ENCODE data around the gene LSMEM2. TPM values are rescaled to one million over a fixed set of nuclear protein-coding genes. Genes with fewer than 3 reads are reported as not detected.

The LSMEM2 gene
- total RNA-seq, 2 experiments from 2014 or later, result 0.22 TPM; not detected in 1

GRCh38 chr3:50245251-50245745, 33.6 kb upstream of the LSMEM2 start:
- Mint-ChIP-seq H3K9me3 (no peaks in the 10 kb centered on the region), H3K27ac (peak overlapping the region; percentile 92), H3K27me3 (no peaks in the 10 kb centered on the region), H3K4me1 (ENCODE audit: low read depth) (peaks cover 77% of the 10 kb centered on the region), H3K4me3 (peak overlapping the region; percentile 83), H3K36me3 (ENCODE audit: low read depth) (peaks cover 40% of the 10 kb centered on the region)
- H3K27ac ChIP-seq (ENCODE audit: low read depth in 1 of 2, low read length in 2 of 2), result peak overlapping the region; percentile 89 to 90
- no peak for ATAC-seq (ENCODE audit: poor library complexity)
- no peak for DNase-seq
- TF ChIP-seq CTCF (IDR thresholded peaks at IDR 0.05), result no peak
- CTCF ChIA-PET, result interaction anchor here (2.2 to 5.9 kb wide), 2 partner anchors 17 to 50 kb away, joined by 53 to 71 read pairs; no protein-coding TSS in a partner anchor
- POLR2A ChIA-PET, result interaction anchor here (2.4 to 7.4 kb wide), 2 partner anchors 18 to 47 kb away, joined by 7 to 55 read pairs; partner anchors contain the start of gene IFRD2
- intact Hi-C loops (cut with DNase I, micrococcal nuclease), result no loop called here
- no peaks in the 10 kb centered on the region for H3K27me3 ChIP-seq (ENCODE audit: control insufficient read depth in 1 of 2, insufficient read depth in 2 of 2, low read length in 2 of 2)
- H3K4me3 ChIP-seq (ENCODE audit: low read length), result peak overlapping the region; percentile 47
- peaks cover 100% of the 10 kb centered on the region for H3K4me1 ChIP-seq (ENCODE audit: insufficient read depth, low read length)
- H3K9me3 ChIP-seq (ENCODE audit: control insufficient read depth in 1 of 2, insufficient read depth in 1 of 2, low read length in 2 of 2), result no peaks in the 10 kb centered on the region
- H3K36me3 ChIP-seq (ENCODE audit: insufficient read depth, low read length), result peaks cover 56% of the 10 kb centered on the region

GRCh38 chr3:50245831-50246516, 32.9 kb upstream of the LSMEM2 start:
- CTCF ChIA-PET, result interaction anchor here (0.9 to 5.9 kb wide), 13 partner anchors 8 to 78 kb away, joined by 4 to 71 read pairs (median 6); partner anchors contain the start of genes GNAI2, HYAL3, IFRD2 and NAA80
- peak; percentile 98 for TF ChIP-seq CTCF (IDR thresholded peaks at IDR 0.05)
- DNase-seq, result peak; percentile 92 to 98 (median 94)
- Mint-ChIP-seq H3K4me3 (peak overlapping the region; percentile 83), H3K4me1 (ENCODE audit: low read depth) (peaks cover 79% of the 10 kb centered on the region), H3K36me3 (ENCODE audit: low read depth) (peaks cover 45% of the 10 kb centered on the region), H3K27me3 (no peaks in the 10 kb centered on the region), H3K9me3 (no peaks in the 10 kb centered on the region), H3K27ac (peak overlapping the region; percentile 92)
- Histone ChIP-seq H3K27ac (ENCODE audit: low read depth in 1 of 2, low read length in 2 of 2) (peak overlapping the region; percentile 89 to 90), H3K4me3 (ENCODE audit: low read length) (peak overlapping the region; percentile 47), H3K9me3 (ENCODE audit: control insufficient read depth in 1 of 2, insufficient read depth in 1 of 2, low read length in 2 of 2) (no peaks in the 10 kb centered on the region), H3K36me3 (ENCODE audit: insufficient read depth, low read length) (peaks cover 61% of the 10 kb centered on the region), H3K27me3 (ENCODE audit: control insufficient read depth in 1 of 2, insufficient read depth in 2 of 2, low read length in 2 of 2) (no peaks in the 10 kb centered on the region), H3K4me1 (ENCODE audit: insufficient read depth, low read length) (peaks cover 100% of the 10 kb centered on the region)
- POLR2A ChIA-PET, result interaction anchor here (0.9 to 7.4 kb wide), 15 partner anchors 9 to 104 kb away, joined by 3 to 60 read pairs (median 8); partner anchors contain the start of genes CYB561D2, GNAI2, HYAL3 and IFRD2
- ATAC-seq (ENCODE audit: poor library complexity), result peak; percentile 80
- intact Hi-C loops (cut with DNase I, micrococcal nuclease), result loop anchor here (1.0 to 2.0 kb wide), 6 partner anchors 8 to 54 kb away; no protein-coding TSS in a partner anchor

GRCh38 chr3:50246517-50246954, 32.4 kb upstream of the LSMEM2 start:
- ChIA-PET CTCF (interaction anchor here (0.6 to 5.9 kb wide), 14 partner anchors 8 to 77 kb away, joined by 3 to 71 read pairs (median 6); partner anchors contain the start of genes GNAI2, HYAL3, IFRD2 and NAA80), POLR2A (interaction anchor here (0.9 to 7.4 kb wide), 15 partner anchors 9 to 104 kb away, joined by 3 to 60 read pairs (median 8); partner anchors contain the start of genes CYB561D2, GNAI2, HYAL3 and IFRD2)
- peak overlapping the region; percentile 83 for H3K4me3 Mint-ChIP-seq
- Histone ChIP-seq H3K9me3 (ENCODE audit: control insufficient read depth in 1 of 2, insufficient read depth in 1 of 2, low read length in 2 of 2) (no peaks in the 10 kb centered on the region), H3K36me3 (ENCODE audit: insufficient read depth, low read length) (peaks cover 66% of the 10 kb centered on the region), H3K27ac (ENCODE audit: low read depth in 1 of 2, low read length in 2 of 2) (peak overlapping the region; percentile 89 to 90), H3K4me1 (ENCODE audit: insufficient read depth, low read length) (peaks cover 100% of the 10 kb centered on the region), H3K27me3 (ENCODE audit: control insufficient read depth in 1 of 2, insufficient read depth in 2 of 2, low read length in 2 of 2) (no peaks in the 10 kb centered on the region), H3K4me3 (ENCODE audit: low read length) (peak overlapping the region; percentile 47)
- H3K4me1 Mint-ChIP-seq (ENCODE audit: low read depth), result peaks cover 78% of the 10 kb centered on the region
- ATAC-seq (ENCODE audit: poor library complexity) (peak; percentile 86), DNase-seq (peak; percentile 60 to 92 (median 72))
- intact Hi-C loops (cut with DNase I, micrococcal nuclease), result loop anchor here (1.0 to 2.0 kb wide), 6 partner anchors 8 to 54 kb away; no protein-coding TSS in a partner anchor
- TF ChIP-seq CTCF (IDR thresholded peaks at IDR 0.05), result peak; percentile 55
- H3K9me3 Mint-ChIP-seq, result no peaks in the 10 kb centered on the region
- no peaks in the 10 kb centered on the region for H3K27me3 Mint-ChIP-seq
- peaks cover 46% of the 10 kb centered on the region for H3K36me3 Mint-ChIP-seq (ENCODE audit: low read depth)
- H3K27ac Mint-ChIP-seq, result peak overlapping the region; percentile 92

Data from CD4-positive, alpha-beta T cell (primary cell).